ENCODE results near the gene RNF17.

RNF17 gene

DNA sequence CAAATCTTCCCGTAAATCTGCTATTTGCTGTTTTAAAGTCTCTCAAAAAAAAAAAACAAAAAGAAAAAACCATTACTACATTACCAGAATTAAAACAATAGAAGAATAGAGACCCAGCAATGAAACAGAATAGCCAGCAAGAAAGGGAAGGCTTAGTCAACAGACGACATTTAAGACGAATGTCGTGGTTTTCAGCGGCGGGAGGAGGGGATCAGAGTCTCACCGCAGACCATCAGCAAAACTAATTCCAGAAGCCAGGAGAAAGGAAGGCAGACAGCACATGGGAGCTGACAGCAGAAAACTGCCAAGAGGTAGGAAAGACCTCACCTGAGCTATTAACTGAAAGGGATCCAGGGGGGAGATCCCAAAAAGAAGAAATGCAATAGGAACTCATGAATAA lies 128.9 kb downstream of the RNF17 start:
- H3K4me3 ChIP-seq (replicated peaks; ENCODE audit: low read depth, low read length) = no peak overlapping the region
- DNase-seq (ENCODE audit: extremely low read depth, low read depth) = no peak
- TF ChIP-seq, protein P1, sequence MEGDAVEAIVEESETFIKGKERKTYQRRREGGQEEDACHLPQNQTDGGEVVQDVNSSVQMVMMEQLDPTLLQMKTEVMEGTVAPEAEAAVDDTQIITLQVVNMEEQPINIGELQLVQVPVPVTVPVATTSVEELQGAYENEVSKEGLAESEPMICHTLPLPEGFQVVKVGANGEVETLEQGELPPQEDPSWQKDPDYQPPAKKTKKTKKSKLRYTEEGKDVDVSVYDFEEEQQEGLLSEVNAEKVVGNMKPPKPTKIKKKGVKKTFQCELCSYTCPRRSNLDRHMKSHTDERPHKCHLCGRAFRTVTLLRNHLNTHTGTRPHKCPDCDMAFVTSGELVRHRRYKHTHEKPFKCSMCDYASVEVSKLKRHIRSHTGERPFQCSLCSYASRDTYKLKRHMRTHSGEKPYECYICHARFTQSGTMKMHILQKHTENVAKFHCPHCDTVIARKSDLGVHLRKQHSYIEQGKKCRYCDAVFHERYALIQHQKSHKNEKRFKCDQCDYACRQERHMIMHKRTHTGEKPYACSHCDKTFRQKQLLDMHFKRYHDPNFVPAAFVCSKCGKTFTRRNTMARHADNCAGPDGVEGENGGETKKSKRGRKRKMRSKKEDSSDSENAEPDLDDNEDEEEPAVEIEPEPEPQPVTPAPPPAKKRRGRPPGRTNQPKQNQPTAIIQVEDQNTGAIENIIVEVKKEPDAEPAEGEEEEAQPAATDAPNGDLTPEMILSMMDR (IDR thresholded peaks at IDR 0.05; ENCODE audit: low read depth, low read length, missing control alignments) = no peak

DNA sequence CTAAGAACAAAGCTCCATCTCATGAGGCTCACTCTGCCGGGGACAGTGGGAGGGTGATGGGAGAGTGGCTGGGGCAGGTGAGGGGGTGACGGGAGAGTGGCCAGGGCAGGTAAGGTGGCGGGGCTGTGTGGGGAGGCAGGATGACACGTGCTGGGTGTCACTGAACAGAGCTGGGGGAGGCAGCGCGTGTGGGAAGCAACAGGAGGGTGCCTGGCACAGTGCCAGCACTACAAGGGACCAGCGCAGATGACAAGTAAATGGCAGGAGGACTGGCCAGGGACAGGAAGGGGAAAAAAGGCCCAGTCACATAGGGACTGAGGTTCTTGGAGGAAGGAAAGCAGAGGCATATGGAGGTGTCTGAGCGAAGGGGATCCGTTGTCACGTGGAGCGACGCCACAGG lies 129.9 kb downstream of the RNF17 start:
- TF ChIP-seq, protein P1 (IDR thresholded peaks at IDR 0.05; ENCODE audit: low read depth, low read length, missing control alignments) = no peak
- no peak overlapping the region for H3K4me3 ChIP-seq (replicated peaks; ENCODE audit: low read depth, low read length)
- DNase-seq (ENCODE audit: extremely low read depth, low read depth) = no peak

GRCh38 chr13:24894277-24894971 lies 130.5 kb downstream of the RNF17 start:
- TF ChIP-seq, protein P1 (IDR thresholded peaks at IDR 0.05; ENCODE audit: low read depth, low read length, missing control alignments) = no peak
- DNase-seq (ENCODE audit: extremely low read depth, low read depth) = no peak
- no peak overlapping the region for H3K4me3 ChIP-seq (replicated peaks; ENCODE audit: low read depth, low read length)

DNA sequence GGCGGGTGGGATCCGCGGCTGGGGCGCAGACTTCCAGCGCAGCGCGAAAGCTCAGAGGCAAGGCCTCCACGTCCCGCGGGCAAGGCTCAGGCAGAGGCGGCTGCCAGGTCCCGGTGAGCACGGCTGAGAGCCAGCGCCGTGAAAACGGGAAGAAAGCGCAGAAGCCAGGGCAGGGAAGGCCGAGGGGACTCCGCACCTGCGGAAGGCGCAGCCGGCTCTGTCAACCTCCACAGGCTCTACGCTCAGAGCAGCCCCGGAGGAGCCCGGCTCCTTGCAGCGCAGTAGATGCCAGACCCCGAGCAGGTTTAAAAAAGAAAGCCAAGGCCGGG lies 131.0 kb downstream of the RNF17 start:
- TF ChIP-seq, protein P1 (IDR thresholded peaks at IDR 0.05; ENCODE audit: low read depth, low read length, missing control alignments) = no peak
- DNase-seq (ENCODE audit: extremely low read depth, low read depth) = no peak
- H3K4me3 ChIP-seq (replicated peaks; ENCODE audit: low read depth, low read length) = no peak overlapping the region

DNA sequence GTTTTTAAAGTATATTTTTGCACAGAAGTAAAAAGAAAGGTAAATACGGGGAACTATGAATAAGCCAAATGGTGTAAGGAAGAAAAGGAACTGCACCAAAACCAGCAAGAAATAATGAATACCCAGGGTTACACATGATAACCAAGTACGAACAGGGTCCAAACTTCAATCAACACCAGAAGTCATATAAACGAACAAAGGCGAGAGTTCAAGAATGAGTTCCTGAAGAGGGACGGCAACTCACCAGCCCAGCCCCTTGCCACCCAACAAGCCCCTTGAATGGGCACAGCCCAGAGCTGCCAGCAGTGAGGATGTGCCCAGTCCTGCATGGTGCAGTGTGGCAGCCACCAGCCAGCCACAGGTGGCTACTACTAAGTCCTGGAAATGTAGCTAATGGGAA lies 132.1 kb downstream of the RNF17 start:
- TF ChIP-seq, protein P1 (IDR thresholded peaks at IDR 0.05; ENCODE audit: low read depth, low read length, missing control alignments) = no peak
- no peak overlapping the region for H3K4me3 ChIP-seq (replicated peaks; ENCODE audit: low read depth, low read length)
- DNase-seq (ENCODE audit: extremely low read depth, low read depth) = no peak

GRCh38 chr13:24897293-24897692 lies 133.3 kb downstream of the RNF17 start:
- TF ChIP-seq, protein P1 (IDR thresholded peaks at IDR 0.05; ENCODE audit: low read depth, low read length, missing control alignments) = no peak
- H3K4me3 ChIP-seq (replicated peaks; ENCODE audit: low read depth, low read length) = no peak overlapping the region
- no peak for DNase-seq (ENCODE audit: extremely low read depth, low read depth)

DNA sequence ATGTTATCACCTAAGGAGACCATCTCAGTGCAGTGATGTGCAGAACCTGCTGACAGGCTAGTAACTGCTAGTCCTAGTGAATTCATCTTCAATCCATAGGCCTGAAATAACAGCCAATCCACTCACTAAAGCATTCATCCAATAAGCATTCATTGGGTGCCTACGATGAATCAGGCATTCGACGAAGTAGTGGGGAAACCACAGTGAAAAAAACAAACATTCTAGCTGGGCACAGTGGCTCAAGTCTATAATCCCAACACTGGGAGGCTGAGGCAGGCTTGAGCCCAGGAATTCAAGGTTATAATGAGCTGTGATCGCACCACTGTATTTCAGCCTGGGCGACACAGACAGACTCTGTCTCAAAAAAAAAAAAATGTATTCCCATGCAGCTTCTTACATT lies 135.6 kb downstream of the RNF17 start:
- no peak for DNase-seq (ENCODE audit: extremely low read depth, low read depth)

More for the DNA sequence above, 135.6 kb downstream of the RNF17 start:
- no peak overlapping the region for H3K4me3 ChIP-seq (replicated peaks; ENCODE audit: low read depth, low read length)
- TF ChIP-seq, protein P1 (IDR thresholded peaks at IDR 0.05; ENCODE audit: low read depth, low read length, missing control alignments) = no peak
